WTC11 (cell line): ENCODE data around the gene ANKRD23. TPM values are rescaled to one million over a fixed set of nuclear protein-coding genes. Genes with fewer than 3 reads are reported as not detected.
A peak's percentile ranks its signal among the peaks of the same experiment; 100 is the strongest.

Experiments
- ATAC-seq: fragments of 200-7000 bp; cut with Tn5 transposase; 2 replicates; pipeline ENCODE4 v1.10.0; 2021; ENCODE audit warnings: mild to moderate bottlenecking, moderate library complexity
- CTCF ChIA-PET: fragments of 300-600 bp; sonication (Branson Sonifier 250); formaldehyde crosslinking; loops from one replicate; lab custom pipeline; 2021; ENCODE audit warnings: antibody characterized with exemption; lab: Charles Lee
- POLR2A ChIA-PET: fragments of 350-600 bp; sonication (Branson Sonifier 250); formaldehyde crosslinking; loops from one replicate; lab custom pipeline; 2021; ENCODE audit warnings: antibody characterized with exemption; lab: Charles Lee
- DNase-seq: peaks from one replicate; pipeline ENCODE4 v3.0.0; 2021; ENCODE audit warnings: low spot score
- H3K27ac Mint-ChIP-seq: 2 replicates; pipeline ENCODE4 v1.8.0; 2021; ENCODE audit warnings: mixed read lengths
- H3K27me3 Mint-ChIP-seq: 2 replicates; pipeline ENCODE4 v1.8.0; 2021; ENCODE audit warnings: low read depth, mild to moderate bottlenecking, moderate library complexity, mixed read lengths
- H3K36me3 Mint-ChIP-seq: 2 replicates; pipeline ENCODE4 v1.8.0; 2021; ENCODE audit warnings: mixed read lengths
- H3K4me1 Mint-ChIP-seq: 2 replicates; pipeline ENCODE4 v1.8.0; 2022; ENCODE audit warnings: mixed read lengths
- H3K4me3 Mint-ChIP-seq: 2 replicates; pipeline ENCODE4 v1.8.0; 2021; ENCODE audit warnings: mild to moderate bottlenecking, moderate library complexity, mixed read lengths
- H3K9me3 Mint-ChIP-seq: 2 replicates; pipeline ENCODE4 v1.8.0; 2021; ENCODE audit warnings: mixed read lengths
- ATF6 ChIP-seq: sonication (generic); formaldehyde crosslinking; IDR thresholded peaks from 2 replicates; pipeline ENCODE4 v1.8.1; 2023; ENCODE audit warnings: mild to moderate bottlenecking, missing genetic modification reagents
- CDX4 ChIP-seq: fragments of 250-450 bp; sonication (Bioruptor Pico); IDR thresholded peaks from 2 replicates; pipeline ENCODE4 v1.9.0; 2021; ENCODE audit warnings: moderate library complexity, mild to moderate bottlenecking, inconsistent platforms, borderline replicate concordance
- CREB1 ChIP-seq: sonication (generic); formaldehyde crosslinking; IDR thresholded peaks from 2 replicates; pipeline ENCODE4 v1.8.0; 2023; ENCODE audit warnings: mild to moderate bottlenecking, missing genetic modification reagents
- E2F1 ChIP-seq: sonication (generic); formaldehyde crosslinking; IDR thresholded peaks from 2 replicates; pipeline ENCODE4 v1.8.0; 2022; ENCODE audit warnings: mild to moderate bottlenecking, missing genetic modification reagents
- EMX1 ChIP-seq: fragments of 250-450 bp; sonication (Bioruptor Pico); IDR thresholded peaks from 2 replicates; pipeline ENCODE4 v1.8.0; 2021; ENCODE audit warnings: mild to moderate bottlenecking
- GABPB1 ChIP-seq: sonication (generic); formaldehyde crosslinking; IDR thresholded peaks from 2 replicates; pipeline ENCODE4 v1.8.1; 2023; ENCODE audit warnings: mild to moderate bottlenecking, missing genetic modification reagents
- HMGXB4 ChIP-seq: sonication (generic); formaldehyde crosslinking; IDR thresholded peaks from 2 replicates; pipeline ENCODE4 v1.8.1; 2023; ENCODE audit warnings: mild to moderate bottlenecking, moderate library complexity, missing genetic modification reagents
- IRF1 ChIP-seq: sonication (generic); formaldehyde crosslinking; IDR thresholded peaks from 2 replicates; pipeline ENCODE4 v1.8.0; 2023; ENCODE audit warnings: missing genetic modification reagents
- IRF2 ChIP-seq: sonication (generic); formaldehyde crosslinking; IDR thresholded peaks from 2 replicates; pipeline ENCODE4 v1.8.0; 2022; ENCODE audit warnings: low read depth, missing genetic modification reagents, borderline replicate concordance
- NFYB ChIP-seq: sonication (generic); formaldehyde crosslinking; conservative IDR thresholded peaks from 2 replicates; pipeline ENCODE4 v1.8.0; 2022; ENCODE audit warnings: low read depth, missing genetic modification reagents
- SOX15 ChIP-seq: fragments of 250-450 bp; sonication (Bioruptor Pico); IDR thresholded peaks from 2 replicates; pipeline ENCODE4 v1.9.0; 2021; ENCODE audit warnings: mild to moderate bottlenecking
- TEAD4 ChIP-seq: sonication (generic); formaldehyde crosslinking; IDR thresholded peaks from 2 replicates; pipeline ENCODE4 v1.8.0; 2022; ENCODE audit warnings: mild to moderate bottlenecking, missing genetic modification reagents
- ZBTB21 ChIP-seq: sonication (generic); formaldehyde crosslinking; IDR thresholded peaks from 2 replicates; pipeline ENCODE4 v1.8.1; 2023; ENCODE audit warnings: mild to moderate bottlenecking, missing genetic modification reagents, borderline replicate concordance
- ZBTB43 ChIP-seq: sonication (generic); formaldehyde crosslinking; IDR thresholded peaks from 2 replicates; pipeline ENCODE4 v1.8.1; 2023; ENCODE audit warnings: mild to moderate bottlenecking, missing genetic modification reagents
- ZNF671 ChIP-seq: fragments of 250-450 bp; sonication (Bioruptor Pico); IDR thresholded peaks from 2 replicates; pipeline ENCODE4 v1.8.0; 2021; ENCODE audit warnings: mild to moderate bottlenecking
- total RNA-seq: library from RNA; stranded (reverse); gene quantifications from 3 replicates; pipeline ENCODE4 v1.2.3, GENCODE V29; 2021
- TF ChIP-seq, protein P1 (sequence below): fragments of 250-450 bp; sonication (Bioruptor Pico); IDR thresholded peaks from 2 replicates; pipeline ENCODE4 v1.9.0; 2021; ENCODE audit warnings: mild to moderate bottlenecking
- TF ChIP-seq, protein P2 (sequence below): sonication (generic); formaldehyde crosslinking; IDR thresholded peaks from 2 replicates; pipeline ENCODE4 v1.8.0; 2022; ENCODE audit warnings: mild to moderate bottlenecking, missing genetic modification reagents

Gene ANKRD23
- total RNA-seq, 1 experiment from 2014 or later: 3.2 TPM

GRCh38 chr2:96816127-96816835 is 27.5 kb downstream of the ANKRD23 start, which contains the start of gene CNNM3 (continued):
- TF ChIP-seq ATF6 (CRISPR knock-in tag) (no peak), E2F1 (CRISPR knock-in tag) (no peak), ZNF671 (no peak), ZBTB43 (CRISPR knock-in tag) (peak; percentile 63; the same call in 1 of the 2 replicates), NFYB (peak; percentile 91), IRF2 (CRISPR knock-in tag) (no peak), IRF1 (0 out of 2 replicates have a peak, but pooled peaks have one; percentile 28), TEAD4 (CRISPR knock-in tag) (no peak), HMGXB4 (CRISPR knock-in tag) (peak; percentile 96), CDX4 (no peak)
- TF ChIP-seq, protein P1, sequence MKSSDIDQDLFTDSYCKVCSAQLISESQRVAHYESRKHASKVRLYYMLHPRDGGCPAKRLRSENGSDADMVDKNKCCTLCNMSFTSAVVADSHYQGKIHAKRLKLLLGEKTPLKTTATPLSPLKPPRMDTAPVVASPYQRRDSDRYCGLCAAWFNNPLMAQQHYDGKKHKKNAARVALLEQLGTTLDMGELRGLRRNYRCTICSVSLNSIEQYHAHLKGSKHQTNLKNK (CRISPR knock-in tag): no peak
- TF ChIP-seq, all 79 proteins: peak for 13

GRCh38 chr2:96815326-96816126 is 28.3 kb downstream of the ANKRD23 start:
- DNase-seq: no peak
- no peak for ATAC-seq
- Mint-ChIP-seq H3K27ac (peak overlapping the region; percentile 59), H3K4me1 (peaks cover 42% of the 10 kb centered on the region), H3K27me3 (0 out of 2 replicates have a peak, but pooled peaks cover 2% of the 10 kb centered on the region), H3K36me3 (peaks cover 14% of the 10 kb centered on the region), H3K9me3 (no peaks in the 10 kb centered on the region), H3K4me3 (peak overlapping the region; percentile 83)
- CTCF ChIA-PET: interaction anchor here (0.7 to 4.2 kb wide), 16 partner anchors 13 to 267 kb away, joined by 3 to 22 read pairs (median 6); partner anchors contain the start of genes ANKRD23, ANKRD39 and CNNM4
- TF ChIP-seq GABPB1 (peak; percentile 9; the same call in 1 of the 2 replicates), ZBTB43 (CRISPR knock-in tag) (0 out of 2 replicates have a peak, but pooled peaks have one; percentile 8), EMX1 (no peak), SOX15 (CRISPR knock-in tag) (no peak), CREB1 (CRISPR knock-in tag) (no peak), ZBTB21 (CRISPR knock-in tag) (no peak)
- TF ChIP-seq, protein P1 (CRISPR knock-in tag): 0 out of 2 replicates have a peak, but pooled peaks have one; percentile 41
- TF ChIP-seq, protein P2, sequence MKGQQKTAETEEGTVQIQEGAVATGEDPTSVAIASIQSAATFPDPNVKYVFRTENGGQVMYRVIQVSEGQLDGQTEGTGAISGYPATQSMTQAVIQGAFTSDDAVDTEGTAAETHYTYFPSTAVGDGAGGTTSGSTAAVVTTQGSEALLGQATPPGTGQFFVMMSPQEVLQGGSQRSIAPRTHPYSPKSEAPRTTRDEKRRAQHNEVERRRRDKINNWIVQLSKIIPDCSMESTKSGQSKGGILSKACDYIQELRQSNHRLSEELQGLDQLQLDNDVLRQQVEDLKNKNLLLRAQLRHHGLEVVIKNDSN (CRISPR knock-in tag): 0 out of 2 replicates have a peak, but pooled peaks have one; percentile 6
- POLR2A ChIA-PET: interaction anchor here (1.0 to 1.7 kb wide), 2 partner anchors 17 to 41 kb away, joined by 3 to 4 read pairs; no protein-coding TSS in a partner anchor
